ENCODE results near the gene SOX10.

SOX10 gene

DNA sequence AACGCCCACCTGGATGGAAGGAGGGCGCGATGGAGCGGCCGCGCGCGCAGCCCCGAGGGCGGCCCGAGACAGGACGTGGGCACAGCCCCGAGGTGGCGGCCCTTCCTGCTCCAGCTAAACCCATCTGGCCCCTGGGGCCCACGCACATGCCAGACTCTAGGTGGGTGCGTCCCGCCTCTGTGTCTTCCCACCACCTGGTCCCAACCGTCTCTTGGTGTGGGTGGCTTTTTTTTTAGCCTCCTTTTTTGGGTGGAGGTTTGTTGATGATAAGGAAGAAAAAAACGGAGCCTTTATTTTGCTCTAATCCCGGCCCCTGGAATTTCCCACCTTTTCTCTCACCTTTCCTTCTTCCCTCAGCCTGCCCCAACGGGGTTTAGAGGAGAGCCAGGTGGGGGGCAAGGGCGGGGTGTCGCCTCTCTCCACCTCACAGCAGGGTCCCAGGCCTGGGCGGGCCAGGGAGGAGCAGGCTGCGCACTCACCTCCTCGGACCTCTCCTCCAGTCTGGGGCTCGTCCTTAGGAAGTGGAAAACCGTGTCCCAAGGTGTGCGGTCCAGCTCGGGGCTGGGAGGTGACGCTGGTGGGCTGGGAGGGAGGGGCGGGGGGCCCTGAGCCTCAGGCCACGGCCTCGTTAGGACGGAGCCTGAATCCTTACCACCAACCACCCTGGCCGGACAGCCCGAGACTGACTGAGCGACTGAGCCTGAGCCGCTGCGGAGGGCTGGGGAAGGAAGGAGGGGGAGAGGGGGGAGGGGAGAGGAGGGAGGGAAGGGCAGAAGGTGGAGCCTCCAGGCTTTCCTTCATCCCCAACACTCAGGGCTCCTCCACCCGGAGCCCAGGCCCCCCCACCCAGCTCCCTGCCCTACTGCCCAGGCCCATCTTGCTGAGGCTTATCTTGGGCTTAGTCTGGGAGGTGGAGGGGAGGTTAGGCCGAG lies at the start of gene SOX10:
Gene SOX10, minus strand, starts transcription at position 696 of the 932 bp plus-strand sequence. CDS start 771 bp downstream, outside the sequence.
- DNase-seq: no peak

DNA sequence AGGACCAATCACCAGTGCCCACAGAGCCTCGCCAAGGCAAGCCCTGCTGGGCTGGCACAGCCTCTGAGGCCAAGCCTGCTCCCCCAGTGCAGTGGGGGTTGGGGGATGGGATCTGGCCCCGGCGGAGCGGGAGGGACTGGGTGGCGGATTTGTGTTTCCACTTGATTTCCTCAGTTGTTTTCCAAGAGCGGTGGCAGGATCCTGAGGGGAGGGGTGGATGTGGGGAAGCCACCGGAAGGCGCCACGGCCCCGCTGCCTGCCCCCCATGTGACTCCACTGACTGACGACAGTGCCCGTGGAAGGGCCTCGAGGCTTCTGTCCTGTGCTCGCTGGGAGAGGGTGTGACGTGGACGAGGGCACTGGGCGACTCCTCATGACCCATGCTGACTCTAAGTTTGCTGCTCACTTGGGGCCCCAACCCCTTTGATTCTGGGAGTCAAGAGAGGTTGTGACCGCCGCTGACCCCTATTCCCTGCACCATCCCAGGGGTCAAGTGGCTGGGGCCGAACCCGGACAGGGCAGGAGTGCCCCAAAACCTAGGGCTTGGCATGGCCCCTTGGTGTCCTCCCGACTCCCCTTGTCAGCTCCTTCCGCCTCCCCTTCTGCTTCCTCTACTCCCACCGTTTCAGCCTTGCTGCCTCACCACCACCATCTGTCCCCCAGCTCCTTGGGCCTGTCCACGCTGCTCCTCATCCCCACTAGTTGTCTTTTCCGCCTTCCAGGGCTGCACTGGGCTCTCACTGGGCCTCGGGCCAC lies 49.3 kb upstream of the SOX10 start:
- DNase-seq: no peak

- DNase-seq: no peak
Observed at GRCh38 chr22:38032681-38033521, 48.5 kb upstream of the SOX10 start.

DNA sequence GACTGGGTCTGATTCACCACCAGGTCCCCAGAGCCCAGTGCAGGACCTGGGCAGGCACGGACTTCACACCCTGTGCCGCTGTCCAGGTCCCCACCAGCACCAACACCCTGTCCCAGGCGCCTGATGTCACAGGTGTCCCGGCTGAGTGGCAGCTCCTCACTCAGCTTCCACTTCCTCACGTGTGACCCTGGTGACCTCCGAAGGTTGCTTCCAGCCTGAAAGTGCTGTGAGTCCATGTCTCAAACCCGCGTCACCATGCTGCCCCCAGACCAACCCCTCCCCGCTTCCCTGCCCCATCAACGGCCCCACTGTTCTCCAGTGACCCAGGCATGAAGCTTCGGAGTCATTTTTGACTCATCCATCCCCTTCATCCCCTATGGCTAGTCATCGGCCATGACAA lies 47.1 kb upstream of the SOX10 start:
- DNase-seq: no peak

GRCh38 chr22:38030311-38031133 lies 46.2 kb upstream of the SOX10 start:
- no peak for DNase-seq

- no peak for DNase-seq
Observed at GRCh38 chr22:38029901-38030300, 45.5 kb upstream of the SOX10 start.

DNA sequence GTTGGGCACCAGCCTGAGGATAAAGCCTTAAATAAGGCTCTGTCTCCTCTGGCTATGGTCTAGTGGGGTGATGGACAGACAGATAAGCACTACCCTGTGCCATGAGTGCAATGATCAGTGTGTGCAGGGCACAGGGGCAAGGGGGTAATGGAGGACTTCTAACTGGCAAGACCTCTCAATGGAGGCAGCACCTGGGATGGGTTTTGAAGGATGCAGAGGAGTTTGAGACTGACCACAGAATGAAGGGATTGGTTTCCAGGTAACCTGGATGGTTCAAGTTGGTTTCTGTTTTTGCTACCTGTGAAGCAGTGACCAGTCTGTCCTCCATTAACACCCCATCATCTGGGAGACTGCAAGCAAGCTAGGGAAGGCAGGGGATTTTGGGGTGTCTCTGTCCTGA lies 45.0 kb upstream of the SOX10 start:
- no peak for DNase-seq

- no peak for DNase-seq
Observed at GRCh38 chr22:38028344-38029130, 44.2 kb upstream of the SOX10 start.

GRCh38 chr22:38027487-38027886 lies 43.1 kb upstream of the SOX10 start:
- no peak for DNase-seq

GRCh38 chr22:38026130-38027111 lies 42.1 kb upstream of the SOX10 start:
- DNase-seq: no peak

- DNase-seq: no peak
Observed at GRCh38 chr22:38025514-38025913, 41.2 kb upstream of the SOX10 start.

DNA sequence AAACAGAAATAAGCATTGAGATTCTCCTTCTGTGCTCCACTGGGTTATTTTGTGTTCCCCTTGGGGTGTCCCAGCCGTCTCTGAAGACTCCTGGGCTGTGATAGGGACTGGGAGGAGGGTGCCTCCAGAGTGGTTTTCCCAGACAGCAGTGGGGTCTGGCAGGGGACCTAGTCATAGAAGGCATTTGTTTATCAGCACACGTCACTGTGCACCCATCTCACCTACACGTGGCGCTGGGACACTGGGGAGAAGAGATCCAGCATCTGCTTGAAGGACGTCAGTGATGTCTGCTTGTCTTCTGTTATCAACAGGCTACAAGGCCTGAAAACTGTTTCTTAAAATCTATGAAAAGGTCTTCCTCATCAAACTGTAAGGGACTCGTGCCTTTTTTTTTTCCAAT lies 38.7 kb upstream of the SOX10 start:
- DNase-seq: no peak

GRCh38 chr22:38021206-38021605 lies 36.9 kb upstream of the SOX10 start:
- no peak for DNase-seq

GRCh38 chr22:38018938-38019827 lies 34.8 kb upstream of the SOX10 start:
- DNase-seq: no peak

DNA sequence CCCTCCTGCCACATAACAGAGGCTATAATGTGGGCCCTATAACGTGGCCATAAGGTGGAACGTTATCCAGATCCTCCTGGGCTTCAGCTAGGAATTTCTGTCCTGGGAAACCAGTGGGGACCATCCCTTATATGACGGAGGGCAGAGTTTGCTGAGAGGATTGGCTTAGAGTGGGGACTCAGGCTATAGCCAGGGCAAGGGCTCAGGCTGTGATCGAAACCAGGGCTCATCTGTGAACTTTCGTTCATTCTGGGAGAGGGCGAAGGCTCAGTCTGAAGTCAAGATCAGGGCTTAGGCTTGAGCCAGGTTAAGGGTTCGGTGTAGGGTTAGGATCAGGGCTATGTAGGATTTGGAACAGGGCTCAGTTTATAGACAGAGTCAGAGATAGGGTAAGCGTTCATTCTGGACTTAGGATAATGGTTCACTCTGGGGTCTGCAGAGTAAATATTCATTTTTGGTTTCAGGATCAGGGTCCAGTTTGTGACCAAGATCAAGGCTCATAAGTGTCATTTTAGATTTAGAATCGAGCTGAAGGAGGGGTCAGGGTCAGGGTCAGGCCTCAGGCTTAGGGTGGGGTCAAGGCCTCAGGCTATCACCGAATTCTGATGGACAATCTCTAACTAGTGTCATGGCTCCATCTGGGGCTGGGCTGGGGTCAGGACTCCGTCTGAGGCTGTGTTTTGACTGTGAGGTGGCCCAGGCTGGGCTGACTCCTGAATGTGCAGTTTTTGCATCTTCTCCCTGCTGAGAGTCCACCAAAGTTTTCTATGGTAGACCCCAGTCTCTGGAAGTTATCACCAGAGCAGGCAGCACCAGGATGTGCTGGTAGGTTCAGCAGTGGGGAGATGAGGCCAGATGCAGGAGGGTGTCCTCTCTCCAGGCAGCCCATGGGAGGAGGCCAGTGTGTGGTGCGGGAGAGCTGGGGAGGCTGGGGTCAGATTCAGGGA lies 33.9 kb upstream of the SOX10 start:
- DNase-seq: no peak

DNA sequence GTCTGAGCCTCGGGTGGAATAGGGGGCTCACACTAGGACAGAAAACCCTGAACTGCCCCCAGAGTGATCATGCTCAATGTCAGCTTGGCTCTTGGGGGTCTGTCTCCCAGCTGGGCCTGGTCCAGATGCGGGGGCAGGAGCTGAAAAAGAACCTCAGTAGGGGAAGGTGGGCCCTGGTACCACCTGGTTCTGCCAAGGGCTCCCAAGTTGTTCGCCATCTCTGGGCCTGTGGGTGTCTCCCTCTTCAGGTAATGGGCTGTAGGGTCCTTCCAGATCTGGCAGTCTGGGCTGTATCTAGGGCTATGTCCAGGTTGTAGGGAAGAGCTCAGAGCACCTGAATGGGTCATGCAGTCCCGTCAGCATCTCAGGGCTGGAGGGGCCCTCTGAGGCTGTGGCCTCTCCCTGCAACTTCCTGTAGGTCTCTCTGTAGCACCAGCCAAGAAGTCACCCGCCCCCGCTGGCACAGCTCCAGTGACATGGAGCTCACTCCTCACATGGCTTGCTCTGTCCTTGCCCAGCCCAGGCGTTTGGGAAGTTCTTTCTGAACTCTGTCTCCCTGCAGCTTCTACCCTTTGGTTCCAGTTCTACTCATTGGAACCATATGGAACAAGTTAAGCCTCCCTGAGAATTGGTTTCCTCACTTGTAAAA lies 33.0 kb upstream of the SOX10 start:
- no peak for DNase-seq

All from NCI-H345 (cell line).